HG02885 (cell line): Measurements from ENCODE around the gene MKNK1.

Experiments used
- ATAC-seq: cut with Tn5 transposase; IDR thresholded peaks from one replicate; pipeline ENCODE4 v1.9.1; 2021; ENCODE audit warnings: mild to moderate bottlenecking; ENCODE audit not compliant: unreplicated experiment, poor library complexity

Gene MKNK1

GRCh38 chr1:46619656-46620258, 15.7 kb upstream of the MKNK1 start:
- no peak for ATAC-seq

DNA sequence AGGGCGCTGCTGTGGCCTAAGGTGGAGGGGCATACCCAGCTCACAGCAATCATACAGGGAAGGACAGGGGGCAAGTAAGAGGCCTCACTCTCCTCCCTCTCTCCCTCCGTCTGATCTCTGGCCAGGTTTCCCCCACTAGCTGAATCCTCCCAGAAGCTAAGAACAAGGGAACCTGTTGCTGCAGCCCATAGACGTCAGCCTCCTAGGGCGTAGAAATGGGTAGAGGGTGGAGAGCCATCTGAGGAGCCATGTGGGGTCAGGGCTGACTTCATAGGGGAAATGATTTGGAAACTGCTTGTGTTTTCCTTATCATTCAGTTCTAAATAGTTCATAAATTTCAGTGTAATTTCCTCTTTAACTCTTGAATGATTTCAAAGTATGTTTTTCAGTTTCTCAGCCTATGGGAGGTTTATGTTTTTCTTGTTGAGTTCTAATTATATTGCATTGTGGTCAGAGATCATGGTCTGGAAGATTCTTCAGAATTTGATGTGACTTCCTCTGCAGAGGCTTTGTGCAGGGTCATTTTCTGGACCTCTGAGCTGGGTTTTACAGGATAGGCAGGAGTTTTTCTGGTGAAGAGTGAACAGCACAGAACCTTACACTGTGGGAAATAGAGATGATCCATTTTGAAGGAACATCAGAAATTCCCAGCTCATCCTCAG, 14.8 kb upstream of the MKNK1 start:
- ATAC-seq = no peak

GRCh38 chr1:46617833-46618232, 13.8 kb upstream of the MKNK1 start:
- ATAC-seq = no peak

DNA sequence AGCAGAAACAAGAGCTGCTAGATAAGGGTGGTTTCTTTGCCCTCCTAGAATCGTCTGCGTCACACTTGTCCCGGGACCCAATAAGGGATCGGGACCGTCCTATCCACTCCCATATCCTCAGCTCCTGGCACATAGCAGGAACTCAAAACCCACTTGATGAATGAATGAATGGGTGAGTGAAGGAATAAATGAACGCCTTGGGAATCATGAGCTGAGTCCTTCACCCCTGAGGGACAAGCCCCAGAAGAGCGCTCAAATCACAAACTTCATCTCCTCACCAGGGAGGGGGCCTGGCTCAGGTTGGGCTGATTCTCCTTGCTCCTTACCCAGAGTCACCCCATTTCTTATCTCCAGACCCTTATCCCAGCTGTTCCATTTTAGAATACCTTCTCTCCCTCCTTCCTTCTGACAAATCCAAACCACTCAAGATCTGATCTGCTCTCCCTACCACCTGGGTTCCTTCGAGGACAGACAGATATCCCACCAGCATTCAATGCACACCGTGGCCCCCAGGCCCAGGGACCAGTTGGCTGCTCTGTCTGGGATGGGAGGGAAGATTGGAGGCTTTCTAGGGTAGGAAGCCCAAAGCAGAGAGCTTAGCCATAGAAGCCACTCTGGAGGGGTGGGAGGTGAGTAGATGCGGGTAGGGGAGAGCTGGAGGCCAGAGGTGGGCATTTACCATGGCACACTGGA, 13.2 kb upstream of the MKNK1 start:
- no peak for ATAC-seq

GRCh38 chr1:46616277-46617107, 12.4 kb upstream of the MKNK1 start, which contains the start of gene MOB3C:
Gene MOB3C (minus strand): TSS chr1:46616811. CDS start chr1:46613321, 3,490 bp downstream.
- peak; percentile 78 for ATAC-seq

DNA sequence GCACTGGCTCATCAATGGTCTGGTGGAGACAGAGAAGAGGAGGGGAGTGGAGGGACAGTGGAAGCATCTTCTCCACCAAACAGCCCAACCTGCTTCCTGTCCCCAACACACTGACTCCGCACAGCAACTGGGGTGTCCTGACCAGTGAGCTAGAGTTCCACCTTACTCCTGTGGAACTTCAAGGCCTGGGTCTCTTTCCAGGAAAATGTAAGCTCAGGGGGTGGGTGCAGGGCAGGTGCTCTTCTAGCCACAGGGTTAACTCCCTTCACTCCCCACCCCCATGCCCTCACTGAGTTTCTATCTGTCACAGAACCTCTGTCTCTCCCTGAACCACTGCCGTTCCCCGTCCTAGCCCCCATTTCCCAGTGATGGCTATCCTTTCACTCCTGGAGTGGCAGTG, 11.7 kb upstream of the MKNK1 start:
- peak; percentile 25 for ATAC-seq

DNA sequence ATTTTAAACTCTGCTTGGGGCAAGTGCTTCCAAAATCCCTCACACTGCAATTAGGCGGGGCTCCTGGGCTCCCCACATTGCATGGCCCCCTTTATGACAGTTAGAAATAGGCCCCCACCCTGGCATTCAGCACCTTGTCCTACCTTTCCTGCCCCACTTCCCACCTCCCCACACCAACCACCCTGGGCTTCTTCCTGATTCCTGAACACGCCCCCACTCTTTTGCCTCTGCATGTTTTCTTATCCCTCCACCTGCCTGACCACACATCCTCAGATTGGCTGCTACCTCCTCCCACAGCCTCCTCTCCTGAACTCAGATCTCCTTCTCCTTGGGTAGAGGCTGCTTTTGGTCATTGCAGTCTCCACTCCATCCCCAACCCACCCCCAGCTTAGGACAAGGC, 11.0 kb upstream of the MKNK1 start:
- no peak for ATAC-seq

DNA sequence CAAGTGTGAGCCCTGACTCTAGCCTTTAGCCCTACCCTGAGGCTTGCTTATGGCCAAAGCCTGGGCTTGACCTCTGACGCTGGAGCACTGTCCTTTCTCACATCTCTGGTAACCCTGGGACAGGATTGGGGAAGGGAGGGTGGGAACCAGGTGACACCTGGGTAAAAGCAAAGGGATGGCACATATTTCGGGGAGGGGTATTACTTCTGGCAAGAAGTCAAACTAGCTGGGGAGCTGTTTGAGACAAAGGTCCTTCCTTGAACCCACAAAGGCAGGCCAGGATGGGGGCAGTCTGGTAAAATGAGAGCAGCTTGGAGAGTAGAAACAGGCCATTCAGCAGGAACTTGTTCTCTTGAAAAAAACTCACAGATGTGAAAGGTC, 10.5 kb upstream of the MKNK1 start:
- ATAC-seq = no peak

- ATAC-seq = peak; percentile 29
Observed at GRCh38 chr1:46613661-46614603, 9.9 kb upstream of the MKNK1 start.

DNA sequence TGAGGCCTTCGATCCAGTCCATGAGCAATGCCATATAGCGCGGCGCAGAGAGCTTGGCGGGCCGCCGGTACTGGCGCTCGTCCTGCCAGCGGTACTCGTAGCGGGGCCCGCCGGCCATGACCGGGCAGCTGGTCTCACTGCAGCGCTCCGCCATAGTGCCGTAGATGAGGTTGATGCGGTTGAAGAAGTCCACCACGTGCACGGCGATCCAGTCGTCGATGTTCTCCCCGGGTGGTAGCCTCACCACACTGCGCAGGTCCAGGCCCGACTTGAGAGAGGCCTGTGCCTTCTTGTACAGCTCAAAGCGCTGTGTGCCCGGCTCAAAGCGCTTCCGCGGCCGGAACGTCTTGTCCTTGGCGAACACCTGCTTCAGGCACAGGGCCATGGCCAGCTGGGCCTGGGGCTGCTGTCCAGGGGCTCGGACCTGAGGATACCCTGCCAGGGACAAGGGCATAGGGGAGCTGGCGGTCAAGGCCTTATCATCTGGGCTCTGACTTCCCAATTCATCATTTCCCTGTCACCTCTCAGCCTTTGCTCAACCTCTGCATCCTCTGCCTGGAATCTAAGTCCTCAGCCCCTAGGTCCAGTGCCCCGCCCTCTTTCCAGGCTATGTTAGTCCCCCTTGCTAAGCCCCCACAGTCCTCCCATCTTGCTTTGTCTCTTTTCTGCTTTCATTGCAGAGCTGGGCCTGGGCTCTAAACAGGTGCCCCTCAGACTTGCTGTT, 9.0 kb upstream of the MKNK1 start:
- ATAC-seq = no peak

DNA sequence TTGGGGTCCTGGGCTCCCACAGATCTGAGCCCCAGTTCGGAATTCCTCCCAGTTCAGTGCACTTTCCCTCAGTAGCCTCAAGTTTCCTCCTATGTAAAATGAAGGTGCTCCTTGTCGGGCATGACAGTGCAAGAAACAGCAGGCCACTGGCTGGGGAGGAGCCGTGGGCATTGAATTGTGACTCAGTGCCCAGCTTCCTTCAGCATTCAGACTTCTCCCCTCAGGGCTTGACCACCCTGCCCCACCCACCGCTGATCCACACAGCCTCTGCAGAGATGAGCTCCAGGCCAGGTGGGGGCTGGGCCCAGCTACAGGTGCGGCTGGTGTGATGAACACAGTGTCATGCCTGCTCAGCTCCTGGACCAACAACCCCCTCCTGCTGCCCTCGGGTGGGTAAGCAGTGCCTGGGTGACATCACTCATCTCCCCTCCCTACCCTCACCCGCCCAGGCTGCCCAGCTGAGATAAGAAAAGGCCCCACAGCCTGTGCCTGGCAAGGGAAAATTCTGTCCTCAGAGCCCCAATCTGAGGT, 7.7 kb upstream of the MKNK1 start:
- no peak for ATAC-seq

DNA sequence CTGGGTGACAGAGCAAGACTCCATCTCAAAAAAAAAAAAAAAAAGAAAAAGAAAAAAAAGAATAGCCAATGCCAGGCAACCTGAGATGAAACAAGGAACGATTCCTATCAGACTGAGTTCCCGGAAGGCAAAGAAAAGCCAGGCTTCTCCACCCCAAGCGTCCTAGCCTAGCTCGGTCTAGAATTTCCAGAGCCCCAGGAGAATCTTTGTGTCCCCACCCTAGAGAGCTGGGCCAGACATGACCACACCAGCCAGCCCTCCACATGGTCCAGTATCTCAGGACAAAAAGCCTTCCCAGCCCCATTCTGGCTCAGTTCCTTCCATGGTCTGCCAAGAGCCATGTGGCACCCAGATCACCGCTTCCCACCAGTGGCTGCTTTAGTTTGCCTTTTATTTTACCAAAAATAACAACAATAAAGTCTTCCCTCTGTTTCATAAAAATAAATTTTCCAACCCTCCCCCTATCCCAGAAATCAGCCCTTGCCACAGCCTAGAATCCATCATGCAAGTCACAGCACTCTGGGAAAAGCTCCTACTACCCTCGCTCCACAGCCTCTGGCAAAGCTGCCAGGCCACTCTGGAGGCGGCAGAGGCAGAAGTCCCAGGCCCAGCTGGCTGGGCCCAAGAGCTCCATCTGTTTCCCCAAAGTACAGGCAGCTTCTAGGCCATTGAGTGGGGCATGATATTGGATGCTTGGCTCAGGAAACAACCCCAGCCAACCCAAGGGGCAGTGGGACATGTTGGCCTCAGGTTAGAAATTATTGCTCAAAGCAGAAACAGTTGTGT, 3.5 kb upstream of the MKNK1 start:
- no peak for ATAC-seq

DNA sequence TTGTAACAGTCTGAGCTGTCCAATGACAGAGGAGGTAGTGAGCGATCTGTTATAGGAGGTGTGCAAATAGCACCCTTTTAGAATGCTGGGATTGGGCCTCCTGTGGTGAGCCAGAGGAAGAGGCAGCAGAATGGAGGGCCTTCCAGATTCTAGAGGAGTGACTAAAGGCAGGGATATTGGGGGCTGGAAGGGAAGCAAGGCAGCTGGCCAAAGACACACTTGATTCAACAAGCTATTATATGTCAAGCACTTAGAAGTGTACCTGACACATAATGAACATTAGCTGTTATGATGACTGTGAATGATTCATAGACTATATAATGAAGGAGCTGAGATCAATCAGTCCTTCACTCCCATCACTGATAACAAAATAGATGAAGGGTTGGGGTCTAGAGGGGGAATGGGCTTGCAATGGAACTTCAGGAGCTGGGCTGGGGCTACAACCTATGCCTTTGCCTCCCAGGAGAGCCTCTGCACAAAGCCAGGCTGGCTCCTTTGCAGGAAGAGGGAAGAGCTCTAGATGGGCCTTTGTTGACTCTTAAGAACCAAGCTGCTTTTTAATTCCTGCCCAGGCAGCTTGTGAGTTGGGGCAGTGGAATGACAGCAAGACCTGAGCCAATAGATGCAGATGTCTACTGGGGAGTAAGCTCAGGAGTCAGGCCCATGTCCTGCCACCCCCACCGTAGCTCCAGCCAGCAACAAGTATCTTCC, 2.3 kb upstream of the MKNK1 start:
- no peak for ATAC-seq

DNA sequence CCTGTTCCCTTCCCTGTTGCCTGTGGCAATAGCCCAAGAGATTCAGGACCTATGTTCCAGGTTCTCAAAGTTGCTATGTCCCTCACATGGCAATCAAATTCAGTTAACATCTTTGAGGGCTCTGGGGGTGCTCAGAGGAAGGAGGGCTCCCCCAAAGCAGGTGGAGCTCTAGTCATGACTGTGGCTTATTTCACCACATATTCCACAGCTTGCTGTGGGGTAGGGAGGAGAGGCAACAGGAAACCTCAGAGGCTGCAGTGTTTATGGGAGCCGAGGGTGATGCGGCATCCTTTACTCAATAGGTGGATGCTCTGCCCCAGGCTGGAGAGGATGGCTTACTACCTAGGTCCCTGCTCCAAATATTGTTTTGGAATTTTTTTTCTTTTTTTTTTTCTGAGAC, 1.2 kb upstream of the MKNK1 start:
- no peak for ATAC-seq

- ATAC-seq = no peak
Observed at GRCh38 chr1:46603481-46603857, 599 bp downstream of the MKNK1 start.

DNA sequence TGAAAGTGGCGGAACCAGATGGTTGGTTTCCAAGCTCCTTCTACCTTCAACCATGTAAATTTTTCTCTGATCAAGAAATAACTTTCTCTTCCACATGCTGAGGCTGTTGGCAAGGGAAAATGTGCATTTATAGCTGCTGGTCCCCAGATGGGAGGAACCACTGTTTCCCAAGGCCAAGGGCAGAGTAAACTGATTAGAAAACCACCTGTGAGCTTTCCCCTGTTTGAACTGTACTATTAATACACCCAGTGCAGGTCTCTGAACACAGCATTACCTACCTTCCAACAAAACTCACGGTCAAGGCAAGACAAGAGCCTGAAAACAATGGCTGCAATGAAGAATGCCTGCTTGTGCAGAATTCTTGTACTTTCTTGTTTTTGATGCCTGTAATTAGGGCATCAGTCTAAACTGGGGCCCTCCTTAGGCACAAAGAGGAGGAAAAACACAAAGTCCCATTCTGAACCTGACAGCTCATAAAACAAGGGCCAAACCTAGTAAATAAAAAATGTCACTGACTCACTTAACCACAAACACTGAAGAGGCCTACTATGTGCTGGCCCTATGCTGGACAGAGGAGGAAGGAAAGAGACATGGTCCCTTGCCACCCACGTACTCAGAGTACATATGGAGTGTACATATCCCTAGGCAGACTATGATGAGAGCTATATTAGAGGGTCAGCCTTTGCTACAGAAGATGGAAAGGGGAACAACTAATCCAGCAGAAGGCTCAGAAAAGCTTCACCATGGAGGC, 2.6 kb downstream of the MKNK1 start:
- ATAC-seq = no peak
